Measurements from ENCODE around the gene LRRIQ4. TPM values are rescaled to one million over a fixed set of nuclear protein-coding genes. Genes with fewer than 3 reads are reported as not detected.
A peak's percentile ranks its signal among the peaks of the same experiment; 100 is the strongest.

Gene LRRIQ4
- not detected in 3 replicates for total RNA-seq
- long read RNA-seq, result 0 reads

DNA sequence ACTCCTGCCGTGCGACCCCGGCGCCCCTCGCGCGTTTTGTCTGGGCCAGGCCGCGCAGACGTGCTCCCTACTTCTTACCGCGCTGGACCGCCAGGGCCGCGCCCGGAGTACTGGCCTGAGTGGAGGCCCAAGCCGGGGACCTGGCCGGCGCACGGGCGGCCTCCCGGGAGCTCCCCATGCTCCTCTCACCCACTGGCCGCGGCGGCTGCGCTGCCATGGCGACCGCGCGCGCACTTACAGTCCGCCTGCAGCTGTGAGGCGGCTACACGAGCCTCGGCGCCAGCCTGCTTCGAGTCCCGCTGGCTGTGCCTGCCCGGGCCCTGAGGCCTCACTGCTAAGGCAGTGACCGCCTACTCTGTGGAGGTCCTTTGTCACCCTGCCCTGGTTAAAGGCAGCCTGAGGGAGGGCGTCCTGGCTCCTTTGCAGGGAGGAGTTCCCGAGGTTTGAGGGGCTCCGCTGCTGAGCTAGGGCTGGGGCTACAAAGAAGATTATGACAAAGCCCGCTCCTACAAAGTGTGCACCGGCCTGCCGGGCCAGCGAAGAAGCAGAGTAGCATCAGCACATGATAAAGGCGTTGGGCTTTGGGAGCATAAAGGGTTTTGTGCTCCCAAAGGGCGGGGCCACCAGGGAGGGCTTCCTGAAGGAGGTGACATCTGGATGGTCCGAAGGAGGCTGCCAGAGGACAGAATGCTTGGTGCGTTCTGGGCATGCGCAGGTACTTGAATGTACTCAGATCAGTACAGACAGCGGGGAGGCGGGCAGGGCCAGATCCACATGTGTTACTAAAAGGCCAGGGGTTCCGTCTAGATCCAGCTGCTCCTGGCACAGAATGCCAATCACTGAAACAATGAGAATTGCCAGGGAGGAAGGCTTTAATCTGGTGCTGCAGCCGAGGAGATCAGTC, at the start of gene LRRIQ4, which contains the start of gene LRRC34:
Gene LRRIQ4 (plus strand): TSS at position 539 of the 904 bp plus-strand sequence. CDS start 9,052 bp downstream, outside the sequence.
Gene LRRC34 (minus strand): TSS at position 573 of the 904 bp plus-strand sequence. CDS start 356 bp downstream, at position 217.
- H3K4me1 Mint-ChIP-seq (ENCODE audit: low read depth), result peaks cover 24% of the 10 kb centered on the region
- H3K27ac Mint-ChIP-seq (ENCODE audit: unreplicated experiment), result peak within 1 kb of the TSS; percentile 80
- DNase-seq (ENCODE audit: low spot score), result no peak
- peaks cover 13% of the 10 kb centered on the region for H3K9me3 Mint-ChIP-seq (ENCODE audit: low read depth)
- H3K4me3 Mint-ChIP-seq (ENCODE audit: unreplicated experiment), result peak within 1 kb of the TSS; percentile 80
- H3K36me3 Mint-ChIP-seq (ENCODE audit: low read depth), result peaks cover 4% of the 10 kb centered on the region
- TF ChIP-seq, protein P1, sequence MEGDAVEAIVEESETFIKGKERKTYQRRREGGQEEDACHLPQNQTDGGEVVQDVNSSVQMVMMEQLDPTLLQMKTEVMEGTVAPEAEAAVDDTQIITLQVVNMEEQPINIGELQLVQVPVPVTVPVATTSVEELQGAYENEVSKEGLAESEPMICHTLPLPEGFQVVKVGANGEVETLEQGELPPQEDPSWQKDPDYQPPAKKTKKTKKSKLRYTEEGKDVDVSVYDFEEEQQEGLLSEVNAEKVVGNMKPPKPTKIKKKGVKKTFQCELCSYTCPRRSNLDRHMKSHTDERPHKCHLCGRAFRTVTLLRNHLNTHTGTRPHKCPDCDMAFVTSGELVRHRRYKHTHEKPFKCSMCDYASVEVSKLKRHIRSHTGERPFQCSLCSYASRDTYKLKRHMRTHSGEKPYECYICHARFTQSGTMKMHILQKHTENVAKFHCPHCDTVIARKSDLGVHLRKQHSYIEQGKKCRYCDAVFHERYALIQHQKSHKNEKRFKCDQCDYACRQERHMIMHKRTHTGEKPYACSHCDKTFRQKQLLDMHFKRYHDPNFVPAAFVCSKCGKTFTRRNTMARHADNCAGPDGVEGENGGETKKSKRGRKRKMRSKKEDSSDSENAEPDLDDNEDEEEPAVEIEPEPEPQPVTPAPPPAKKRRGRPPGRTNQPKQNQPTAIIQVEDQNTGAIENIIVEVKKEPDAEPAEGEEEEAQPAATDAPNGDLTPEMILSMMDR (IDR thresholded peaks at IDR 0.05), result no peak
- H3K27me3 Mint-ChIP-seq (ENCODE audit: low read depth), result no peaks in the 10 kb centered on the region

DNA sequence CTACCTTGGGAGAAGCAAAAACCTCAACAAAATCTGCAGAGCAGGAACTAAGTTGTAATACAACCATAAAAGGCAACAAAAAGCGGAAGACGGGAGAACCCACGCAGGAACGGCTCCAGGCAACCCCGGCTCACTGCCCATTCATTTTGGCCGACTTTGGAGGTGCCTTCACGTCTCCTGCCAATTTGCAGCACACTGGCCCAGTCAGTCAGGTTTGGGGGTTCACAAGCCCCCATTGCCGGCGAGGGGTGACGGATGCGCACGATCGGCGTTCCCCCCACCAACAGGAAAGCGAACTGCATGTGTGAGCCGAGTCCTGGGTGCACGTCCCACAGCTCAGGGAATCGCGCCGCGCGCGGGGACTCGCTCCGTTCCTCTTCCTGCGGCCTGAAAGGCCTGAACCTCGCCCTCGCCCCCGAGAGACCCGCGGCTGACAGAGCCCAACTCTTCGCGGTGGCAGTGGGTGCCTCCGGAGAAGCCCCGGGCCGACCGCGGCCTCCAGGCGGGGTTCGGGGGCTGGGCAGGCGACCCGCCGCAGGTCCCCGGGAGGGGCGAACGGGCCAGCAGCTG, 48.3 kb upstream of the LRRIQ4 start:
- H3K27ac Mint-ChIP-seq (ENCODE audit: unreplicated experiment), result peak overlapping the region; percentile 87
- H3K9me3 Mint-ChIP-seq (ENCODE audit: low read depth), result peaks cover 12% of the 10 kb centered on the region
- no peaks in the 10 kb centered on the region for H3K27me3 Mint-ChIP-seq (ENCODE audit: low read depth)
- peak; percentile 94 for DNase-seq (ENCODE audit: low spot score)
- H3K4me1 Mint-ChIP-seq (ENCODE audit: low read depth), result peaks cover 15% of the 10 kb centered on the region
- H3K36me3 Mint-ChIP-seq (ENCODE audit: low read depth), result peaks cover 6% of the 10 kb centered on the region
- peak overlapping the region; percentile 82 for H3K4me3 Mint-ChIP-seq (ENCODE audit: unreplicated experiment)
- TF ChIP-seq, protein P1 (IDR thresholded peaks at IDR 0.05), result no peak

DNA sequence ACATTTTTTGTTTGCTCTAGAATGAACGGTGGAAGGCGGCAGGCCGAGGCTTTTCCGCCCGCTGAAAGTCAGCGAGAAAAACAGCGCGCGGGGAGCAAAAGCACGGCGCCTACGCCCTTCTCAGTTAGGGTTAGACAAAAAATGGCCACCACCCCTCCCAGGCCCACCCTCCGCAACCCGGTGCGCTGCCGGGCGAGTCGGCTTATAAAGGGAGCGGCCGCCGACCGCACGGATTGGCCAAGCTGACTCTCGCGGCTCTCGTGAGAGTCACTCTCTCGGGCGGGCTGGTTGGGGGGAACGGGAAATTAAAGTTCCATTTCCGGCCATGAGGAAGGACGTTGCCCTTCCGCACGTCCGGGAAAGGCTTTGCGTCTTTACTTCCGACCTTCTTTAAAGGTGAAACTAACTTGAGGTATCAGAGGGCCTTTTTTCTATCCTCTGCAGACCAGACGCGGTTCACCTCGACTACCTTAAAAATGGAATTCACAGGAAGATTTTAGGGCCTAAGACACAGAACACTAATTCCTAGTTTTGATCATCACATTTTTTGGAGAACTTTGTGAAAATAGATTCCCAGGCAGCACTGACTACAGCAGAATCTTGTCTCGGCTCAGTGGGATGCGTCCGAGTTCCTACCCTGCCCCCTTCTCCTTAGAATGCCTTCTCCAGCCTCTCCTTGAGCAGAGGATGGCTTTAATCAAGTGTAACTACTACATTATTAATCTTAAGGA, 47.6 kb upstream of the LRRIQ4 start, which contains the start of gene TERC:
Gene TERC (minus strand): TSS at position 179 of the 731 bp plus-strand sequence.
- Mint-ChIP-seq H3K36me3 (ENCODE audit: low read depth) (peaks cover 6% of the 10 kb centered on the region), H3K9me3 (ENCODE audit: low read depth) (peaks cover 12% of the 10 kb centered on the region), H3K4me1 (ENCODE audit: low read depth) (peaks cover 20% of the 10 kb centered on the region), H3K27me3 (ENCODE audit: low read depth) (no peaks in the 10 kb centered on the region), H3K27ac (ENCODE audit: unreplicated experiment) (peak within 1 kb of the TSS; percentile 93), H3K4me3 (ENCODE audit: unreplicated experiment) (peak within 1 kb of the TSS; percentile 82)
- DNase-seq (ENCODE audit: low spot score), result no peak
- TF ChIP-seq, protein P1 (IDR thresholded peaks at IDR 0.05), result no peak

GRCh38 chr3:169769287-169770181, 43.1 kb upstream of the LRRIQ4 start, which contains the start of gene ACTRT3:
Gene ACTRT3, minus strand, starts transcription at chr3:169769561. Its CDS starts 41 bp downstream, at chr3:169769520.
- H3K36me3 Mint-ChIP-seq (ENCODE audit: low read depth), result peaks cover 6% of the 10 kb centered on the region

More at GRCh38 chr3:169769287-169770181, 43.1 kb upstream of the LRRIQ4 start, which contains the start of gene ACTRT3:
- TF ChIP-seq, protein P1 (IDR thresholded peaks at IDR 0.05), result peak; percentile 27
- H3K27ac Mint-ChIP-seq (ENCODE audit: unreplicated experiment), result peak within 1 kb of the TSS; percentile 95
- no peak for DNase-seq (ENCODE audit: low spot score)
- no peaks in the 10 kb centered on the region for H3K27me3 Mint-ChIP-seq (ENCODE audit: low read depth)
- peak within 1 kb of the TSS; percentile 84 for H3K4me3 Mint-ChIP-seq (ENCODE audit: unreplicated experiment)
- H3K9me3 Mint-ChIP-seq (ENCODE audit: low read depth), result peaks cover 12% of the 10 kb centered on the region
- H3K4me1 Mint-ChIP-seq (ENCODE audit: low read depth), result peaks cover 22% of the 10 kb centered on the region

Data from chondrocyte (in vitro differentiated cells).